CD8-positive, alpha-beta memory T cell (primary cell): Measurements from ENCODE around the gene ZNF879. TPM values are rescaled to one million over a fixed set of nuclear protein-coding genes. Genes with fewer than 3 reads are reported as not detected.
A peak's percentile ranks its signal among the peaks of the same experiment; 100 is the strongest.

Experiments
- CTCF ChIA-PET: fragments of 350-600 bp; sonication (Branson Sonifier 250); formaldehyde crosslinking; loops from one replicate; lab custom pipeline; 2021; ENCODE audit warnings: antibody characterized with exemption; lab: Charles Lee
- POLR2A ChIA-PET: fragments of 350-600 bp; sonication (Branson Sonifier 250); formaldehyde crosslinking; loops from one replicate; lab custom pipeline; 2021; ENCODE audit warnings: antibody characterized with exemption; lab: Charles Lee
- DNase-seq, 5 donors: peaks; one replicate each; pipeline versions ENCODE4 v3.0.0 to v3.0.0-alpha.2; 2020 to 2022; ENCODE audit warnings: mixed read lengths in 1 of 5
- H3K27ac ChIP-seq: one replicate; pipeline ENCODE4 v1.7.0; 2013; ENCODE audit warnings: low read depth, mild to moderate bottlenecking, low read length, moderate library complexity
- H3K27me3 ChIP-seq: 2 replicates; pipeline ENCODE4 v1.7.0; 2013; ENCODE audit warnings: low read length, mild to moderate bottlenecking; ENCODE audit not compliant: insufficient read depth, poor library complexity, severe bottlenecking
- H3K36me3 ChIP-seq: 2 replicates; pipeline ENCODE4 v1.7.0; 2013; ENCODE audit warnings: mild to moderate bottlenecking, low read length, moderate library complexity; ENCODE audit not compliant: insufficient read depth
- H3K4me1 ChIP-seq: 2 replicates; pipeline ENCODE4 v1.7.0; 2013; ENCODE audit warnings: mild to moderate bottlenecking, low read length, moderate library complexity; ENCODE audit not compliant: insufficient read depth
- H3K4me3 ChIP-seq: 2 replicates; pipeline ENCODE4 v1.7.0; 2013; ENCODE audit warnings: mild to moderate bottlenecking, low read length
- H3K9me3 ChIP-seq: 2 replicates; pipeline ENCODE4 v1.7.0; 2013; ENCODE audit warnings: mild to moderate bottlenecking, low read length
- H3K27ac Mint-ChIP-seq, 8 donors: one replicate each; pipeline ENCODE4 v1.8.0; 2020 to 2021; ENCODE audit warnings: mixed read lengths in 8 of 8, mild to moderate bottlenecking in 6 of 8, inconsistent platforms in 3 of 8, moderate library complexity in 3 of 8
- H3K27me3 Mint-ChIP-seq, 2 donors: one replicate each; pipeline ENCODE4 v1.8.0; 2020 to 2021; ENCODE audit warnings: mixed read lengths in 2 of 2, mild to moderate bottlenecking in 1 of 2, moderate library complexity in 1 of 2
- H3K36me3 Mint-ChIP-seq, 3 donors: one replicate each; pipeline ENCODE4 v1.8.0; 2020 to 2021; ENCODE audit warnings: mixed read lengths in 3 of 3, inconsistent platforms in 1 of 3, mild to moderate bottlenecking in 1 of 3
- H3K4me1 Mint-ChIP-seq, 3 donors: one replicate each; pipeline ENCODE4 v1.8.0; 2020 to 2021; ENCODE audit warnings: mixed read lengths in 3 of 3, inconsistent platforms in 1 of 3, mild to moderate bottlenecking in 1 of 3
- H3K4me3 Mint-ChIP-seq, 7 donors: one replicate each; pipeline ENCODE4 v1.8.0; 2020 to 2021; ENCODE audit warnings: mixed read lengths in 7 of 7, mild to moderate bottlenecking in 6 of 7, moderate library complexity in 4 of 7, inconsistent platforms in 2 of 7
- H3K9me3 Mint-ChIP-seq, 5 donors: one replicate each; pipeline ENCODE4 v1.8.0; 2020 to 2022; ENCODE audit warnings: mixed read lengths in 5 of 5, mild to moderate bottlenecking in 3 of 5, moderate library complexity in 2 of 5, inconsistent platforms in 1 of 5
- polyA plus RNA-seq: library from polyadenylated mRNA; unstranded; fragments of 300-500 nt; fragmentation: Illumina TruSeq; gene quantifications from one replicate; pipeline ENCODE4 v1.2.3, GENCODE V29; 2021
- total RNA-seq, 2 experiments: library from RNA; stranded (reverse); gene quantifications; one replicate each; pipeline ENCODE4 v1.2.3, GENCODE V29; 2021

ZNF879 gene
- total and polyA plus RNA-seq, 3 experiments from 2014 or later = 3.5 to 3.9 (median 3.6) TPM

- H3K27me3 ChIP-seq = no peaks in the 10 kb centered on the region
- H3K9me3 ChIP-seq = no peaks in the 10 kb centered on the region
- ChIA-PET POLR2A (no interaction called here), CTCF (no interaction called here)
- Mint-ChIP-seq H3K27ac (no peak overlapping the region), H3K36me3 (peaks cover 0 to 3% (median 0%) of the 10 kb centered on the region in 3 donors), H3K27me3 (peaks cover 28 to 34% of the 10 kb centered on the region in 2 donors), H3K9me3 (peaks cover 0 to 3% (median 2%) of the 10 kb centered on the region in 5 donors), H3K4me3 (peak overlapping the region in 1 of 7 donors; percentile 10), H3K4me1 (peaks cover 4 to 7% (median 5%) of the 10 kb centered on the region in 3 donors)
- no peaks in the 10 kb centered on the region for H3K36me3 ChIP-seq
- no peak overlapping the region for H3K27ac ChIP-seq
- no peak for DNase-seq
- H3K4me1 ChIP-seq = no peaks in the 10 kb centered on the region
- H3K4me3 ChIP-seq = no peak overlapping the region
Measured at GRCh38 chr5:178995341-178995690, 28.3 kb upstream of the ZNF879 start.

- H3K4me1 Mint-ChIP-seq = peaks cover 4 to 7% (median 5%) of the 10 kb centered on the region in 3 donors
- H3K4me1 ChIP-seq = no peaks in the 10 kb centered on the region
- POLR2A ChIA-PET = no interaction called here
- H3K36me3 Mint-ChIP-seq = peaks cover 0 to 3% (median 0%) of the 10 kb centered on the region in 3 donors
- no peak overlapping the region for H3K27ac Mint-ChIP-seq
- CTCF ChIA-PET = no interaction called here
- H3K27me3 Mint-ChIP-seq = peaks cover 28 to 40% of the 10 kb centered on the region in 2 donors
- H3K9me3 Mint-ChIP-seq = peaks cover 0 to 3% (median 2%) of the 10 kb centered on the region in 5 donors
- no peak overlapping the region for H3K4me3 Mint-ChIP-seq
- H3K27ac ChIP-seq = no peak overlapping the region
- H3K9me3 ChIP-seq = no peaks in the 10 kb centered on the region
- H3K36me3 ChIP-seq = no peaks in the 10 kb centered on the region
- H3K4me3 ChIP-seq = no peak overlapping the region
- H3K27me3 ChIP-seq = no peaks in the 10 kb centered on the region
- no peak for DNase-seq
Measured at GRCh38 chr5:178996156-178996555, 27.4 kb upstream of the ZNF879 start.

GRCh38 chr5:178997191-178997590 is 26.4 kb upstream of the ZNF879 start:
- Mint-ChIP-seq H3K27ac (no peak overlapping the region), H3K9me3 (peaks cover 0 to 3% (median 2%) of the 10 kb centered on the region in 5 donors), H3K4me3 (no peak overlapping the region), H3K36me3 (peaks cover 0 to 3% (median 0%) of the 10 kb centered on the region in 3 donors), H3K27me3 (peaks cover 25 to 42% of the 10 kb centered on the region in 2 donors), H3K4me1 (peaks cover 4 to 7% (median 5%) of the 10 kb centered on the region in 3 donors)
- Histone ChIP-seq H3K36me3 (no peaks in the 10 kb centered on the region), H3K4me1 (no peaks in the 10 kb centered on the region), H3K9me3 (no peaks in the 10 kb centered on the region), H3K27me3 (no peaks in the 10 kb centered on the region), H3K4me3 (no peak overlapping the region), H3K27ac (no peak overlapping the region)
- ChIA-PET CTCF (no interaction called here), POLR2A (no interaction called here)
- no peak for DNase-seq

GRCh38 chr5:178998441-178998840 is 25.2 kb upstream of the ZNF879 start:
- CTCF ChIA-PET = no interaction called here
- Histone ChIP-seq H3K9me3 (no peaks in the 10 kb centered on the region), H3K36me3 (no peaks in the 10 kb centered on the region), H3K4me1 (no peaks in the 10 kb centered on the region), H3K27me3 (no peaks in the 10 kb centered on the region), H3K27ac (no peak overlapping the region), H3K4me3 (no peak overlapping the region)
- Mint-ChIP-seq H3K27me3 (peaks cover 14 to 41% of the 10 kb centered on the region in 2 donors), H3K9me3 (peaks cover 0 to 7% (median 3%) of the 10 kb centered on the region in 5 donors), H3K4me1 (peaks cover 4 to 5% (median 5%) of the 10 kb centered on the region in 3 donors), H3K27ac (no peak overlapping the region), H3K36me3 (peaks cover 0 to 3% (median 0%) of the 10 kb centered on the region in 3 donors), H3K4me3 (no peak overlapping the region)
- DNase-seq = no peak
- POLR2A ChIA-PET = no interaction called here

- H3K27me3 Mint-ChIP-seq = peaks cover 4 to 40% of the 10 kb centered on the region in 2 donors
Measured at GRCh38 chr5:179006564-179006963, 17.0 kb upstream of the ZNF879 start.

GRCh38 chr5:179008667-179009066 is 14.9 kb upstream of the ZNF879 start:
- H3K27ac ChIP-seq = no peak overlapping the region
- peaks cover 22 to 38% (median 32%) of the 10 kb centered on the region in 5 donors for H3K9me3 Mint-ChIP-seq
- peaks cover 0 to 4% (median 0%) of the 10 kb centered on the region in 3 donors for H3K36me3 Mint-ChIP-seq
- H3K36me3 ChIP-seq = no peaks in the 10 kb centered on the region
- POLR2A ChIA-PET = no interaction called here
- CTCF ChIA-PET = no interaction called here
- H3K4me3 Mint-ChIP-seq = no peak overlapping the region
- H3K27me3 ChIP-seq = no peaks in the 10 kb centered on the region
- H3K27ac Mint-ChIP-seq = no peak overlapping the region
- DNase-seq = no peak
- H3K4me1 Mint-ChIP-seq = no peaks in the 10 kb centered on the region
- H3K9me3 ChIP-seq = no peaks in the 10 kb centered on the region
- H3K4me3 ChIP-seq = no peak overlapping the region
- no peaks in the 10 kb centered on the region for H3K4me1 ChIP-seq
- peaks cover 2 to 28% of the 10 kb centered on the region in 2 donors for H3K27me3 Mint-ChIP-seq

More at GRCh38 chr5:179006564-179006963, 17.0 kb upstream of the ZNF879 start:
- ChIA-PET CTCF (no interaction called here), POLR2A (no interaction called here)
- Mint-ChIP-seq H3K4me3 (no peak overlapping the region), H3K27ac (no peak overlapping the region), H3K4me1 (no peaks in the 10 kb centered on the region), H3K36me3 (peaks cover 0 to 4% (median 0%) of the 10 kb centered on the region in 3 donors), H3K9me3 (peaks cover 15 to 33% (median 22%) of the 10 kb centered on the region in 5 donors)
- H3K27ac ChIP-seq = no peak overlapping the region
- no peak overlapping the region for H3K4me3 ChIP-seq
- no peaks in the 10 kb centered on the region for H3K36me3 ChIP-seq
- no peak for DNase-seq
- no peaks in the 10 kb centered on the region for H3K27me3 ChIP-seq
- H3K4me1 ChIP-seq = no peaks in the 10 kb centered on the region
- no peaks in the 10 kb centered on the region for H3K9me3 ChIP-seq

GRCh38 chr5:179033004-179033580 is 9.5 kb downstream of the ZNF879 start:
- H3K9me3 Mint-ChIP-seq = peaks cover 59 to 100% (median 96%) of the 10 kb centered on the region in 5 donors
- H3K36me3 Mint-ChIP-seq = peaks cover 36 to 79% (median 70%) of the 10 kb centered on the region in 3 donors
- no peak for DNase-seq
- H3K4me1 Mint-ChIP-seq = peaks cover 0 to 2% (median 0%) of the 10 kb centered on the region in 3 donors
- CTCF ChIA-PET = no interaction called here
- Histone ChIP-seq H3K27me3 (no peaks in the 10 kb centered on the region), H3K4me3 (peak overlapping the region; percentile 16), H3K9me3 (peaks cover 81% of the 10 kb centered on the region), H3K27ac (no peak overlapping the region), H3K4me1 (no peaks in the 10 kb centered on the region), H3K36me3 (peaks cover 37% of the 10 kb centered on the region)
- H3K27me3 Mint-ChIP-seq = peaks cover 0 to 3% of the 10 kb centered on the region in 2 donors
- POLR2A ChIA-PET = no interaction called here
- H3K27ac Mint-ChIP-seq = no peak overlapping the region
- H3K4me3 Mint-ChIP-seq = peak overlapping the region in 1 of 7 donors; percentile 5

GRCh38 chr5:179044765-179045164 is 21.2 kb downstream of the ZNF879 start:
- H3K9me3 ChIP-seq = no peaks in the 10 kb centered on the region
- no peak for DNase-seq
- no peaks in the 10 kb centered on the region for H3K4me1 Mint-ChIP-seq
- no peak overlapping the region for H3K27ac ChIP-seq
- peaks cover 0 to 21% (median 2%) of the 10 kb centered on the region in 3 donors for H3K36me3 Mint-ChIP-seq
- ChIA-PET POLR2A (no interaction called here), CTCF (no interaction called here)
- H3K4me1 ChIP-seq = no peaks in the 10 kb centered on the region
- no peak overlapping the region for H3K4me3 Mint-ChIP-seq
- no peak overlapping the region for H3K27ac Mint-ChIP-seq
- peaks cover 28 to 42% (median 33%) of the 10 kb centered on the region in 5 donors for H3K9me3 Mint-ChIP-seq
- no peaks in the 10 kb centered on the region for H3K36me3 ChIP-seq
- H3K4me3 ChIP-seq = no peak overlapping the region
- no peaks in the 10 kb centered on the region for H3K27me3 ChIP-seq
- H3K27me3 Mint-ChIP-seq = peaks cover 6 to 12% of the 10 kb centered on the region in 2 donors
